Measurements from ENCODE around the gene PLXNA3.
A peak's percentile ranks its signal among the peaks of the same experiment; 100 is the strongest.

The PLXNA3 gene

GRCh38 chrX:154458116-154458953 is at the start of gene PLXNA3:
Gene PLXNA3 (plus strand): TSS chrX:154458281. CDS start chrX:154460184, 1,903 bp downstream.
- DNase-seq: peak; percentile 44

- DNase-seq: no peak
Measured at GRCh38 chrX:154408659-154409221, 49.3 kb upstream of the PLXNA3 start.

GRCh38 chrX:154409222-154409871 is 48.7 kb upstream of the PLXNA3 start, which contains the start of gene DNASE1L1:
Gene DNASE1L1 (minus strand): TSS chrX:154409254. CDS start chrX:154405568, 3,686 bp downstream.
- peak; percentile 86 for DNase-seq

GRCh38 chrX:154411981-154412340 is 46.1 kb upstream of the PLXNA3 start:
- peak; percentile 45 for DNase-seq

- peak; percentile 3 for DNase-seq
Measured at GRCh38 chrX:154412468-154412867, 45.6 kb upstream of the PLXNA3 start.

GRCh38 chrX:154413142-154413541 is 44.9 kb upstream of the PLXNA3 start:
- DNase-seq: no peak

- peak; percentile 84 for DNase-seq
Measured at GRCh38 chrX:154417157-154417556, 40.9 kb upstream of the PLXNA3 start.

GRCh38 chrX:154419189-154419588 is 38.9 kb upstream of the PLXNA3 start:
- no peak for DNase-seq

GRCh38 chrX:154419688-154420401 is 38.2 kb upstream of the PLXNA3 start:
- DNase-seq: no peak

GRCh38 chrX:154420402-154420756 is 37.7 kb upstream of the PLXNA3 start:
- no peak for DNase-seq

GRCh38 chrX:154426916-154427770 is 30.9 kb upstream of the PLXNA3 start:
- peak; percentile 24 for DNase-seq

- DNase-seq: peak; percentile 94
Measured at GRCh38 chrX:154428176-154429171, 29.6 kb upstream of the PLXNA3 start, which contains the start of gene ATP6AP1. Gene ATP6AP1 (plus strand): TSS chrX:154428677. CDS start chrX:154428693, 16 bp downstream.

- no peak for DNase-seq
Measured at GRCh38 chrX:154429711-154430110, 28.4 kb upstream of the PLXNA3 start.

GRCh38 chrX:154430479-154430878 is 27.6 kb upstream of the PLXNA3 start:
- peak; percentile 54 for DNase-seq

GRCh38 chrX:154430916-154431315 is 27.2 kb upstream of the PLXNA3 start:
- DNase-seq: peak; percentile 67

- DNase-seq: peak; percentile 73
Measured at GRCh38 chrX:154431341-154431740, 26.7 kb upstream of the PLXNA3 start.

- DNase-seq: no peak
Measured at GRCh38 chrX:154432210-154432609, 25.9 kb upstream of the PLXNA3 start.

- no peak for DNase-seq
Measured at GRCh38 chrX:154433605-154434004, 24.5 kb upstream of the PLXNA3 start.

- DNase-seq: no peak
Measured at GRCh38 chrX:154434394-154435168, 23.5 kb upstream of the PLXNA3 start.

- no peak for DNase-seq
Measured at GRCh38 chrX:154435171-154435733, 22.8 kb upstream of the PLXNA3 start.

Measured in OCI-M1 (cell line).